A549 (cell line): ENCODE results near the gene CHAF1A. TPM values are rescaled to one million over a fixed set of nuclear protein-coding genes. Genes with fewer than 3 reads are reported as not detected.

Source experiments
- ATAC-seq, 2 experiments: fragments of 200-7000 bp in 1 of 2; fragments of >200 bp in 1 of 2; cut with Nextera tagmentation in 1 of 2; cut with Tn5 transposase in 1 of 2; 3 replicates each; pipeline versions ENCODE4 v1.8.0 to v1.9.1; 2018 to 2020; ENCODE audit warnings: mild to moderate bottlenecking in 1 of 2, moderate library complexity in 1 of 2
- CTCF ChIA-PET: fragments of 300-600 bp; sonication (Branson Sonifier 250); formaldehyde crosslinking; extraction: SDS; loops from one replicate; lab custom pipeline; 2021; ENCODE audit warnings: antibody characterized with exemption, inconsistent platforms; lab: Yijun Ruan, JAX
- POLR2A ChIA-PET: fragments of 350-600 bp; formaldehyde crosslinking; extraction: SDS; loops from one replicate; lab custom pipeline; 2021; ENCODE audit warnings: antibody characterized with exemption, inconsistent platforms; lab: Yijun Ruan, JAX
- DNase-seq, 2 experiments: peaks; one replicate each; pipeline versions ENCODE4 v3.0.0 to v3.0.0-alpha.2; 2011 to 2016; ENCODE audit warnings: low read depth in 1 of 2, low spot score in 1 of 2
- FAIRE-seq: peaks from 2 replicates; lab custom pipeline; 2011; peaks lifted over from hg19 to GRCh38; lab: Jason Lieb, UNC
- H3K27ac ChIP-seq, 2 experiments: fragments of >200 bp; sonication (Bioruptor Twin); formaldehyde crosslinking; 3 replicates each; pipeline ENCODE4 v1.5.1; 2016 to 2017
- H3K4me1 ChIP-seq: fragments of >200 bp; sonication (Bioruptor Twin); formaldehyde crosslinking; 3 replicates; pipeline ENCODE4 v1.6.1; 2016
- H3K4me2 ChIP-seq: fragments of >200 bp; sonication (Bioruptor Twin); formaldehyde crosslinking; 3 replicates; pipeline ENCODE4 v1.6.1; 2016
- H3K4me3 ChIP-seq: fragments of >200 bp; sonication (Bioruptor Twin); formaldehyde crosslinking; 3 replicates; pipeline ENCODE4 v1.5.1; 2016
- H3K9me3 ChIP-seq: fragments of >200 bp; sonication (Bioruptor Twin); formaldehyde crosslinking; 3 replicates; pipeline ENCODE4 v1.6.1; 2016
- CBX2 ChIP-seq: fragments of 200-600 bp; sonication (generic); IDR thresholded peaks from 2 replicates; pipeline ENCODE4 v1.6.1; 2016; ENCODE audit warnings: low read depth, mild to moderate bottlenecking, borderline replicate concordance
- CHD4 ChIP-seq: fragments of 200-600 bp; sonication (generic); IDR thresholded peaks from 2 replicates; pipeline ENCODE4 v1.6.1; 2016; ENCODE audit warnings: antibody characterized with exemption, mild to moderate bottlenecking, borderline replicate concordance
- EP300 ChIP-seq, 2 experiments: fragments of >200 bp; sonication (Bioruptor Twin); formaldehyde crosslinking; IDR thresholded peaks; 2 replicates in 1 of 2; 3 replicates in 1 of 2; pipeline ENCODE4 v1.6.1; 2016 to 2017
- ESRRA ChIP-seq: fragments of 150-350 bp; IDR thresholded peaks from 2 replicates; pipeline ENCODE4 v1.6.1; 2014; ENCODE audit warnings: mild to moderate bottlenecking, low read length, borderline replicate concordance
- HOXB5 ChIP-seq: fragments of 250-450 bp; sonication (Bioruptor Pico); IDR thresholded peaks from 2 replicates; pipeline ENCODE4 v1.5.0; 2020; ENCODE audit warnings: mild to moderate bottlenecking, moderate library complexity
- KDM1A ChIP-seq: fragments of 200-600 bp; sonication (generic); IDR thresholded peaks from 2 replicates; pipeline ENCODE4 v1.6.1; 2016; ENCODE audit warnings: low read depth, mild to moderate bottlenecking
- MAFK ChIP-seq: fragments of 450-650 bp; IDR thresholded peaks from 2 replicates; pipeline ENCODE4 v1.6.1; 2014; ENCODE audit not compliant: partially characterized antibody
- MAZ ChIP-seq: fragments of 150-350 bp; IDR thresholded peaks from 2 replicates; pipeline ENCODE4 v1.6.1; 2014; ENCODE audit warnings: antibody characterized with exemption, low read depth, low read length, borderline replicate concordance
- MYC ChIP-seq: IDR thresholded peaks from 2 replicates; pipeline ENCODE4 v1.6.1; 2012; ENCODE audit warnings: mild to moderate bottlenecking, inconsistent platforms, low read length, improper control_type of control experiment, borderline replicate concordance
- PHF8 ChIP-seq: fragments of 200-600 bp; sonication (generic); IDR thresholded peaks from 2 replicates; pipeline ENCODE4 v1.6.1; 2016; ENCODE audit warnings: low read depth, mild to moderate bottlenecking, antibody characterized with exemption, moderate library complexity, borderline replicate concordance
- SMC3 ChIP-seq: fragments of >200 bp; sonication (Bioruptor Twin); formaldehyde crosslinking; IDR thresholded peaks from 3 replicates; pipeline ENCODE4 v1.6.1; 2018; ENCODE audit warnings: inconsistent platforms
- WGBS: methylation state at CpG from one replicate; pipeline ENCODE4 v1.1.6; 2017; ENCODE audit errors: missing lambda C conversion rate; 5-methylcytosine and 5-hydroxymethylcytosine counted together
- polyA plus RNA-seq, 4 experiments: library from polyadenylated mRNA; depleted of rRNA in 3 of 4; stranded (reverse); fragments of >200 nt; fragmentation: RNase III in 1 of 4; extraction: RNeasy Plus Mini Kit Qiagen cat#74134 plus additional on column Dnase treatment in 1 of 4; gene quantifications; 2 replicates in 3 of 4; 3 replicates in 1 of 4; pipeline ENCODE4 v1.2.3, GENCODE V29; 2011 to 2017
- TF ChIP-seq, protein P1 (sequence below): fragments of >200 bp; sonication (Bioruptor Twin); formaldehyde crosslinking; IDR thresholded peaks from 2 replicates; pipeline ENCODE4 v1.6.1; 2016
- TF ChIP-seq, protein P2 (sequence below): fragments of 250-450 bp; sonication (Bioruptor Pico); IDR thresholded peaks from 2 replicates; pipeline ENCODE4 v1.5.0; 2020; ENCODE audit warnings: low read depth, mild to moderate bottlenecking, moderate library complexity
- TF ChIP-seq, protein P3 (sequence below): fragments of >200 bp; sonication (Bioruptor Twin); formaldehyde crosslinking; IDR thresholded peaks from 3 replicates; pipeline ENCODE4 v1.6.1; 2016
- TF ChIP-seq, protein P4 (sequence below): fragments of 200-600 bp; sonication (generic); IDR thresholded peaks from 2 replicates; pipeline ENCODE4 v1.6.1; 2016; ENCODE audit warnings: antibody characterized with exemption, mild to moderate bottlenecking, moderate library complexity
- TF ChIP-seq, protein P5 (sequence below): fragments of 450-650 bp; IDR thresholded peaks from 2 replicates; pipeline ENCODE4 v1.6.1; 2014; ENCODE audit warnings: antibody characterized with exemption

The CHAF1A gene
- polyA plus RNA-seq, 2 of the 4 experiments (the other 2 are of a cell fraction), result 15.6 to 28.0 TPM

DNA sequence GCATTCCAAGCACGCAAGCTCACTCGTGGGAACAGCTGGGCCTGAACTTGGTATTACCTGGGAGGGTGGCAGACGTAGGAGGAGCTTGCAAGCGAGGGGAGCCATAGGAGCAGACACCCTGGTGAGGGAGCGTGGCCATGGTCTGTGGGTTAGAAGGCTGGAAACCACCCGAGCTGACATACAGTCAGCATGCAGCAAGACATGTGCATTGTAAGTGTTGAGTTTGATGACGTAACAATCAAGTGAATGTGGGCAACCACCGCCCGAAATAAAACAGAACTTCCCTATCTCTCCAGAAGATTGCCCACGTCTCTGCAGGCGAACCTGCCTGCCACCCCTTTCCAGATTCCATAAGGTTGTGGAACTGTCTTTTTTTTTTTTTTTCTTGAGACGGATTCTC lies 28.3 kb downstream of the CHAF1A start:
- POLR2A ChIA-PET, result no interaction called here
- no peaks in the 10 kb centered on the region for H3K9me3 ChIP-seq
- ATAC-seq (no peak), FAIRE-seq (no peak), DNase-seq (no peak)
- H3K4me1 ChIP-seq, result no peaks in the 10 kb centered on the region
- no peak overlapping the region for H3K27ac ChIP-seq
- CTCF ChIA-PET, result interaction anchor here (0.5 kb wide), 1 partner anchor 12 kb away, joined by 3 read pairs; no protein-coding TSS in a partner anchor
- H3K4me2 ChIP-seq, result no peak overlapping the region
- no peak overlapping the region for H3K4me3 ChIP-seq
- 94% methylated on average over 12 of the region's 12 CpGs for WGBS
- TF ChIP-seq, protein P1, sequence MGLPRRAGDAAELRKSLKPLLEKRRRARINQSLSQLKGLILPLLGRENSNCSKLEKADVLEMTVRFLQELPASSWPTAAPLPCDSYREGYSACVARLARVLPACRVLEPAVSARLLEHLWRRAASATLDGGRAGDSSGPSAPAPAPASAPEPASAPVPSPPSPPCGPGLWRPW, result no peak
- TF ChIP-seq MAZ (no peak), CHD4 (no peak), HOXB5 (CRISPR knock-in tag) (no peak), MYC (no peak), ESRRA (no peak)
- TF ChIP-seq, protein P2, sequence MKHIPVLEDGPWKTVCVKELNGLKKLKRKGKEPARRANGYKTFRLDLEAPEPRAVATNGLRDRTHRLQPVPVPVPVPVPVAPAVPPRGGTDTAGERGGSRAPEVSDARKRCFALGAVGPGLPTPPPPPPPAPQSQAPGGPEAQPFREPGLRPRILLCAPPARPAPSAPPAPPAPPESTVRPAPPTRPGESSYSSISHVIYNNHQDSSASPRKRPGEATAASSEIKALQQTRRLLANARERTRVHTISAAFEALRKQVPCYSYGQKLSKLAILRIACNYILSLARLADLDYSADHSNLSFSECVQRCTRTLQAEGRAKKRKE (CRISPR knock-in tag), result no peak

DNA sequence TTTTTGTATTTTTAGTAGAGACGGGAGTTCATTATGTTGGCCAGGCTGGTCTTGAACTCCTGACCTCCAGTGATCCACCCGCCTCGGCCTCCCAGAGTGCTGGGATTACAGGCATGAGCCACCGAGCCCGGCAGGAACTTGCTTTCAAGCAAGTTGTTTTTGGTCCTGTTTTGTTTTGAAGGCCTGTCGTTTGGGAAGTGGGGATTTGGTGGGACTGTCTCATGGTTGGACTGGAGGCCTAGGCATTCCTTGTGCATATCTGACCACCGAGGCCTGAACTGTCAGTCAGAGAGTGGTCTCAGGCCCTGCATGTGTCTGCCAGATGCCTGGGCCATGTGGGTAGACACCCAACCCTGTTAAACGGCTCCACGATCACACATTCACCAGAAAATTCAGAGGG lies 28.9 kb downstream of the CHAF1A start:
- 93% methylated on average over 3 of the region's 9 CpGs for WGBS
- ATAC-seq, result no peak
- no peaks in the 10 kb centered on the region for H3K4me1 ChIP-seq
- POLR2A ChIA-PET, result no interaction called here
- TF ChIP-seq CBX2 (no peak), KDM1A (no peak), CHD4 (no peak), PHF8 (no peak), EP300 (IDR thresholded peaks at IDR 0.05) (no peak), SMC3 (no peak), MAFK (no peak)
- TF ChIP-seq, protein P3, sequence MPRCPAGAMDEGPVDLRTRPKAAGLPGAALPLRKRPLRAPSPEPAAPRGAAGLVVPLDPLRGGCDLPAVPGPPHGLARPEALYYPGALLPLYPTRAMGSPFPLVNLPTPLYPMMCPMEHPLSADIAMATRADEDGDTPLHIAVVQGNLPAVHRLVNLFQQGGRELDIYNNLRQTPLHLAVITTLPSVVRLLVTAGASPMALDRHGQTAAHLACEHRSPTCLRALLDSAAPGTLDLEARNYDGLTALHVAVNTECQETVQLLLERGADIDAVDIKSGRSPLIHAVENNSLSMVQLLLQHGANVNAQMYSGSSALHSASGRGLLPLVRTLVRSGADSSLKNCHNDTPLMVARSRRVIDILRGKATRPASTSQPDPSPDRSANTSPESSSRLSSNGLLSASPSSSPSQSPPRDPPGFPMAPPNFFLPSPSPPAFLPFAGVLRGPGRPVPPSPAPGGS, result no peak
- TF ChIP-seq, protein P4, sequence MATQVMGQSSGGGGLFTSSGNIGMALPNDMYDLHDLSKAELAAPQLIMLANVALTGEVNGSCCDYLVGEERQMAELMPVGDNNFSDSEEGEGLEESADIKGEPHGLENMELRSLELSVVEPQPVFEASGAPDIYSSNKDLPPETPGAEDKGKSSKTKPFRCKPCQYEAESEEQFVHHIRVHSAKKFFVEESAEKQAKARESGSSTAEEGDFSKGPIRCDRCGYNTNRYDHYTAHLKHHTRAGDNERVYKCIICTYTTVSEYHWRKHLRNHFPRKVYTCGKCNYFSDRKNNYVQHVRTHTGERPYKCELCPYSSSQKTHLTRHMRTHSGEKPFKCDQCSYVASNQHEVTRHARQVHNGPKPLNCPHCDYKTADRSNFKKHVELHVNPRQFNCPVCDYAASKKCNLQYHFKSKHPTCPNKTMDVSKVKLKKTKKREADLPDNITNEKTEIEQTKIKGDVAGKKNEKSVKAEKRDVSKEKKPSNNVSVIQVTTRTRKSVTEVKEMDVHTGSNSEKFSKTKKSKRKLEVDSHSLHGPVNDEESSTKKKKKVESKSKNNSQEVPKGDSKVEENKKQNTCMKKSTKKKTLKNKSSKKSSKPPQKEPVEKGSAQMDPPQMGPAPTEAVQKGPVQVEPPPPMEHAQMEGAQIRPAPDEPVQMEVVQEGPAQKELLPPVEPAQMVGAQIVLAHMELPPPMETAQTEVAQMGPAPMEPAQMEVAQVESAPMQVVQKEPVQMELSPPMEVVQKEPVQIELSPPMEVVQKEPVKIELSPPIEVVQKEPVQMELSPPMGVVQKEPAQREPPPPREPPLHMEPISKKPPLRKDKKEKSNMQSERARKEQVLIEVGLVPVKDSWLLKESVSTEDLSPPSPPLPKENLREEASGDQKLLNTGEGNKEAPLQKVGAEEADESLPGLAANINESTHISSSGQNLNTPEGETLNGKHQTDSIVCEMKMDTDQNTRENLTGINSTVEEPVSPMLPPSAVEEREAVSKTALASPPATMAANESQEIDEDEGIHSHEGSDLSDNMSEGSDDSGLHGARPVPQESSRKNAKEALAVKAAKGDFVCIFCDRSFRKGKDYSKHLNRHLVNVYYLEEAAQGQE, result no peak
- TF ChIP-seq, protein P5, sequence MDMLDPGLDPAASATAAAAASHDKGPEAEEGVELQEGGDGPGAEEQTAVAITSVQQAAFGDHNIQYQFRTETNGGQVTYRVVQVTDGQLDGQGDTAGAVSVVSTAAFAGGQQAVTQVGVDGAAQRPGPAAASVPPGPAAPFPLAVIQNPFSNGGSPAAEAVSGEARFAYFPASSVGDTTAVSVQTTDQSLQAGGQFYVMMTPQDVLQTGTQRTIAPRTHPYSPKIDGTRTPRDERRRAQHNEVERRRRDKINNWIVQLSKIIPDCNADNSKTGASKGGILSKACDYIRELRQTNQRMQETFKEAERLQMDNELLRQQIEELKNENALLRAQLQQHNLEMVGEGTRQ, result no peak
- TF ChIP-seq, all 56 proteins: peak for 0
- H3K9me3 ChIP-seq, result no peaks in the 10 kb centered on the region
- no peak overlapping the region for H3K4me3 ChIP-seq
- FAIRE-seq (no peak), DNase-seq (no peak)
- CTCF ChIA-PET, result no interaction called here
- no peak overlapping the region for H3K27ac ChIP-seq
- no peak overlapping the region for H3K4me2 ChIP-seq
